Measurements from ENCODE around the gene MT1B. TPM values are rescaled to one million over a fixed set of nuclear protein-coding genes. Genes with fewer than 3 reads are reported as not detected.

Gene MT1B
- total RNA-seq, 1 experiment from 2014 or later, result not detected

- H3K4me3 Mint-ChIP-seq, result no peak overlapping the region
- peaks cover 6% of the 10 kb centered on the region for H3K4me1 ChIP-seq (ENCODE audit: insufficient read depth, low read length)
- H2BK5ac ChIP-seq (ENCODE audit: insufficient read length, low read length), result no peak overlapping the region
- no peak overlapping the region for H3K14ac ChIP-seq (ENCODE audit: insufficient read depth, low read length)
- no peaks in the 10 kb centered on the region for H3K79me1 ChIP-seq (ENCODE audit: insufficient read depth, low read depth, low read length, poor library complexity, severe bottlenecking)
- H3K23me2 ChIP-seq (ENCODE audit: insufficient read length, low read depth, low read length, poor library complexity, severe bottlenecking), result no peaks in the 10 kb centered on the region
- H2BK120ac ChIP-seq (ENCODE audit: low read depth, low read length, poor library complexity, severe bottlenecking), result no peak overlapping the region
- H3K4me1 Mint-ChIP-seq, result peaks cover 9% of the 10 kb centered on the region in 2 experiments
- no peak overlapping the region for H4K8ac ChIP-seq (replicated peaks; ENCODE audit: insufficient read length, low read depth, low read length)
- no peak overlapping the region for H2BK12ac ChIP-seq (ENCODE audit: insufficient read length, low read depth, low read length)
- TF ChIP-seq CTCF (conservative IDR thresholded peaks at IDR 0.05), result no peak
- H2BK20ac ChIP-seq (ENCODE audit: low read depth, low read length, poor library complexity, severe bottlenecking), result no peak overlapping the region
- no peaks in the 10 kb centered on the region for H3K79me2 ChIP-seq (ENCODE audit: insufficient read depth, low read length)
- no CpG with 5 or more reads among the region's 1 CpG for WGBS (ENCODE audit: extremely low coverage, insufficient read length, low lambda C conversion rate)
- no peak overlapping the region for H3K9ac ChIP-seq (ENCODE audit: extremely low read depth, insufficient read length, low read length)
- no peak overlapping the region for H3K27ac ChIP-seq (ENCODE audit: insufficient read length, low read depth, low read length)
- H3K56ac ChIP-seq (ENCODE audit: insufficient read length, low read depth, low read length), result no peak overlapping the region
- H3K4me2 ChIP-seq (ENCODE audit: insufficient read depth, insufficient read length, low read length), result no peak overlapping the region
- H3K9me3 ChIP-seq (ENCODE audit: control insufficient read depth, low read depth, low read length), result no peaks in the 10 kb centered on the region
- no peak for DNase-seq
- no peaks in the 10 kb centered on the region for H4K20me1 ChIP-seq (ENCODE audit: control insufficient read depth, insufficient read depth, insufficient read length)
- no peak overlapping the region for H3T11ph ChIP-seq (ENCODE audit: low read length)
- no peak overlapping the region for H3K4ac ChIP-seq (ENCODE audit: low read depth, low read length)
- no peak overlapping the region for H4K91ac ChIP-seq (ENCODE audit: insufficient read length, low read depth, low read length)
- peaks cover 11% of the 10 kb centered on the region in 2 experiments for H3K9me3 Mint-ChIP-seq
- H2AFZ ChIP-seq (ENCODE audit: low read length), result no peak overlapping the region
- H3K18ac ChIP-seq (ENCODE audit: insufficient read length, low read depth, low read length), result no peak overlapping the region
- no peak overlapping the region for H2AK5ac ChIP-seq (ENCODE audit: insufficient read length, low read length)
- H3K27me3 ChIP-seq (ENCODE audit: insufficient read depth, low read length), result no peaks in the 10 kb centered on the region
- H3K36me3 Mint-ChIP-seq (ENCODE audit: insufficient read depth in 1 of 3, low read depth in 3 of 3), result peaks cover 0 to 5% (median 5%) of the 10 kb centered on the region in 3 experiments; a peak in 4 of 7 replicates
- H2BK15ac ChIP-seq (ENCODE audit: low read depth, low read length), result no peak overlapping the region
- H3K23ac ChIP-seq (ENCODE audit: insufficient read length, low read depth, low read length), result no peak overlapping the region
- no peak overlapping the region for H3K27ac Mint-ChIP-seq
- no peak overlapping the region for H4K5ac ChIP-seq (ENCODE audit: insufficient read length, low read depth, low read length)
- H3K27me3 Mint-ChIP-seq (ENCODE audit: low read depth), result peaks cover 14% of the 10 kb centered on the region
Measured at GRCh38 chr16:56700195-56700594, 48.5 kb downstream of the MT1B start.

All from H9 (cell line).